Ureter (tissue), 1 donor: ENCODE data around the gene CLEC11A. TPM values are rescaled to one million over a fixed set of nuclear protein-coding genes. Genes with fewer than 3 reads are reported as not detected.
A peak's percentile ranks its signal among the peaks of the same experiment; 100 is the strongest.

Experiments
- DNase-seq: peaks from one replicate; pipeline ENCODE4 v3.0.0-alpha.2; 2020; ENCODE audit warnings: low spot score
- total RNA-seq: library from RNA; stranded (reverse); gene quantifications from one replicate; pipeline ENCODE4 v1.2.4, GENCODE V29; 2023
- donor health status: DM: yes; HTN: yes; CAD: no.

The CLEC11A gene, protein sequence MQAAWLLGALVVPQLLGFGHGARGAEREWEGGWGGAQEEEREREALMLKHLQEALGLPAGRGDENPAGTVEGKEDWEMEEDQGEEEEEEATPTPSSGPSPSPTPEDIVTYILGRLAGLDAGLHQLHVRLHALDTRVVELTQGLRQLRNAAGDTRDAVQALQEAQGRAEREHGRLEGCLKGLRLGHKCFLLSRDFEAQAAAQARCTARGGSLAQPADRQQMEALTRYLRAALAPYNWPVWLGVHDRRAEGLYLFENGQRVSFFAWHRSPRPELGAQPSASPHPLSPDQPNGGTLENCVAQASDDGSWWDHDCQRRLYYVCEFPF
- total RNA-seq, result 8.1 TPM

DNA sequence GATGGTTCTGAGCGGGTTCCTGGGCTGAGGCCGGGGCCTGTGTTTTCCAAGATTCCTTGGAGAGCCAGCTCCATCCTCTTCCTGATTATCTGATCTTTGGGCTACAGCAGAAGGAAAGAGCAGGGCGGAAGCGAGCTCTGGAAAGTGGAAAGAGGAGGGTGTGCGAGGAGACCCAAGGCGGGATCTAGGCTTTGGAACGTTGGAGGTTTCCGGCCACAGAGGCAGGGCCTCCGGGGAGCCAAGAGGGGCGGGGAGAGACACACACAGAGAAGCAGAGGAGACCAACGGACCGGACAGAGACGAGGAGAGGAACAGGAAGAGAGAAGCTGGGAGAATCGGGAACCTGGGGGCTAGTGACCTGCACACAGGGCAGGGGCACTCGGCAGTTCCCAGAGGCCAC, at the start of gene CLEC11A:
Gene CLEC11A, plus strand, starts transcription at position 296 of the 400 bp plus-strand sequence. CDS start 162 bp downstream, outside the sequence.
- peak; percentile 61 for DNase-seq

DNA sequence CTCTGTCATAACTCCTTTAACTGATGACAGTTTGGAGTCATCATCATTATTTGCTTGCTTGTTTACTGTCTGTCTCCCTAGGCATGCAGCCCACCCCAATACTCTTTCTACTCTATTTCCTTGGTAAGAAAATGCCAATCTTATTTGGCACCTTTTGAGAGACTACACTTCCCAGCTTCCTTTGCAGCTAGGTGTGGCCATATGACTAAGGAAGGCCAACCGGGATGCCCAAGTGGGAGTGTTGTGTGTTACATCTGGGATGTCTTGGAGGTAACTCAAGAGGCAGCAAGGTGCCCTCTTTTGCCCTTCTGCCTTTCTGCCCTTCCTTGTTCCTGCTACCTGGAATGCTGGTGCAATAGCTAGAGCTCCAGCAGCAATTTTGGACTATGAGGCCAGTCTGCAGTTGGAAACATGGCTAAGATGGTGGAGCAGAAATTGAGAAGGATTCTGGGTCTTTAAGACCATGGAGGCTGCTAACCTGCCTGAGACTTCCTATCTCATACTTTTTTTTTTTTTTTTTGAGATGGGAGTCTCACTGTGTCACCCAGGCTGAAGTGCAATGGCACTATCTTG, 46.5 kb upstream of the CLEC11A start:
- no peak for DNase-seq

DNA sequence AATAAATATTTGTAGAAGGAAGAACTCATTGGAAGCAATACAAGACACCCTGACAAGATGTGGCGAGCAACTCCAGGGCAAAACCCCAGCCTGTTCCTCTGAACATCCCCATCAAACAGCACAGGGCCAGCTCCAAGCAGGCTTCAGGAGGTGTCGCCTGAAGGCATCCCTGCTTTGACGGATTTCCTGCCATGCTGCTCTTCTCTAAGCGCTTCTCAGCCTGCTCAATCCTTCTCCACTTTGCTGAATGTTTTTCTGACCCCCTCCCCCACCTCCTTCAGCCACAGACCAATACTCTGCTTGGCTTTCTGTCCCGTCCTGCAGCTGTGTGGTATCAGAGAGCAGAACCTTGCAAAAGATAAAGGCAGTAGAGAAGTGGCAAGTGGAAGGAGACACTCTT, 45.5 kb upstream of the CLEC11A start:
- no peak for DNase-seq

DNA sequence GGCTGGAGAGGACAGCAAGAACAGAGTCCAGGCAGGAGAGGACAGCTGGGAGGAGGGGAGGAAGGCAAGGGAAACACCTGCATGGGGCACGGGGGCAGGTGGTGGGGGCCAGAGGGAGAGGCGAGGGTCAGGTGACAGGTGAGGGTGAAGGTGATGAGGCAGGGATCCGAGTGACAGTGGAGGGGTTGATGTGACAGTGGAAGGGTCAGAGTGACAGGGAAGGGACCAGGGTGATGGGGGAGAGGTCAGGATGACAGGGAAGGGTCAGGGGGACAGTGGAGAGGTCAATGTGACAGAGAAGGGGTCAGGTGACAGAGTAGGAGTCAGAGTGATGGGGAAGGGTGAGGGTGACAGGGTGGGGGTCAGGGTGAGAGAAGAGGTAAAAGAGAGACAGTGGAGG, 44.8 kb upstream of the CLEC11A start:
- DNase-seq, result no peak

DNA sequence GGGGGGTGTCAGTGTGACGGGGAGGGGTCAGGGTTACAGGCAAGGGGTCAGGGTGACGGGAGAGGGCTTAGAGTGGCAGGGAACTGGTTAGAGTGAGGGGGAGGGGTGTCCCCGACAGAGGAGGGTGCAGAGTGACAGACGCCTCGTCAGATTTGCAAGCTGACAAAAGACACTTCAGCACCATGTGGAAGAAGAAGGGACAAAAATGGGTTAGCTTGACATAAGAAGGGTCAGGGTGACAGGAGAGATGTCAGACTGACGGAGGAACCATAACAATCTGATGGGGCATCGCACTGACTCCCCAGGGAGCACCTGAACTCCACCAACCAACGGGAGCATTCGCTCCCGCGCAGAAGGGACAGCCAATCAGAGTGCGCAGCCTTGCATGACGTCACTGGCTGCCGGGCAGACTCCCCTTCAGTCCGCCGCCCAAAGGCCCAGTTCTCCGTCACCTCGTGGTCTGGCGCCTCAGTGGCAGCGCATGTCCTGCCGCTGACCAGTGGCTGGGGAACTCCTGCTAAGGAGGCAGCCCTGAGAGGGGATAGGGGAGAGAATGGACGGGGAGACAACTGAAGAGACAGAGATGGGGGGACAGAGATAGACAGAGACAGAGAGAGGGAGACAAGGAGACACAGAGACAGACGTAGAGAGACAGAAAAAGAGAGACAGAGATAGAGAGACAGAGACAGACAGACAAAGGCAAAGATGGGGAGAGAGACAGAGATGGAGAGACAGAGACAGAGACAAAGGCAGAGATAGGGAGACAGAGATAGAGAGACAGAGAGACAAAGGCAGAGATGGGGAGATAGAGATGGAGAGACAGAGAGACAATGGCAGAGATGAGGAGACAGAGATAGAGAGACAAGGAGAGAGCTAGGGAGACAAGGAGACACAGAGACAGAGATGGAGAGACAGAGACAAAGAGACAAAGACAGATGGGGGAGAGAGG, 43.7 kb upstream of the CLEC11A start:
- peak; percentile 73 for DNase-seq

DNA sequence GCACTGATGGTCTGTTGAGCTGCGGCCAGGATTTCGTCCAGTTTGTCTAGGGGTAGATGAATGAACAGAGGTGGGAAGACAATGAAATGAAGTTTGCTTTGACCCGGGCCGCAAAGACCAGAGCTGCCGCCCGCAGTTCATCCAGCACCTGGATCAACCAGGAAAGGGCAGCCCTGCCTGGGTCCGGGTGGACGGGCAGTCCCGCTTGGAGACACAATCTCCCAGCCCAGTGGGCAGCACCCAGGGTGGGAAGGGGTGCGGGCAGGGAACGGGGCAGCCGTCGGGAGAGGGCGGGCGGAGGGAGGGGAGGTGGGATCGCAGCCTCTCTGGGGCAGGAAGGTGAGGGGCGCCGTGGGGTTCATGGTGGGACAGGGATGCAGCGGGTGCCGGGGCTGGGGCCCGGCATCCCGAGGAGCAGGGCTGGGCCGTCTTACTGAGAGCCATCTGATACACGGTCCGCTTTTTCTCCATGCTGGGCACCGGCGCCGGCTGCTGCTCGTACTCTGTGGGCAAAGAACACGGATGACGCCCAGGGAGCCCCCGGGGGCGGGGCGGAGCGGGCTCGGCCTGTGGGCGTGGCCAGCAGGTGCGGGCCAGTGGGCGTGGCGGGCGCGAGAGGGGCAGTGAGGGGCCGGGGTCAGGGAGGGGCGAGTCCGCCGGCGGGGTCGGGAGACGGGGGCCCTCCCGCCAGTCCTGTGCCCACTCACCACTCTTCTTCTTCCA, 36.7 kb upstream of the CLEC11A start:
- no peak for DNase-seq

DNA sequence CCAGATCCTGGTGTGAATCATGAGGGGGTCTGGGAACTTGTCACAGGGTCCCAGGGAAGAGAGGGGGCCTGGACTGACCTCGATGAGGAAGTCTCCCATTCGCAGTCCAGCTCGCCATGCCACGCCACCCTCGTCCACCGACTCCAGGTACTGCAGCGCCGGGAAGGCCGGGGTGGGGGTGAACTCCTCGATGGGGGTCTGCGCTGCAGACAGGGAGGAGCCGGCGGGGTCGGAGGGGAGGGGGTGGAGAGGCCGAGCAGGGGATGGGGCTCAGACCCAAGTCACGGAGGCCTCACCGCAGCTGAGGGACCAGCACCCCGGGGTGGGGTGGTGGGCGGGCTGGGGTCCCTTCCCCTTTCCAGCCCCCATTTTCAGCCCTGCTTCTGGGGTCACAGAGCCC, 34.4 kb upstream of the CLEC11A start:
- no peak for DNase-seq

DNA sequence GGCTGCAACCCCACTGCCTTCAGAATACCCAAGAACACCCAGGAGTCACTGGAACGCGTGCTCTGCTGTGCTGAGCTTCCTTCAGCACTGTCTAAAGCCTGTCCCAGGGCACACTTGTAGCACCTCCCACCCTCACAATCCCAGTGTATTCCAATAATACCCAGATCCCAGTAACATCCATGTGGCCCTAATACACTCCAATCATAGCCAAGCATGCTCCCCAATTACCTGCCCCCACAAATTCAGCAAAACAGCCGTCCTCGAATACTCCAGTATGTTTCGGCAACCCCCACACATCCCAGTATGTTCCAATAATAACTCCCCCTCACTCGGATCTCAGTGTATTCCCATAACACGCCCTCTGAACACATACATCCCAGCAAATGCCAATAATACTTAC, 32.7 kb upstream of the CLEC11A start:
- no peak for DNase-seq

DNA sequence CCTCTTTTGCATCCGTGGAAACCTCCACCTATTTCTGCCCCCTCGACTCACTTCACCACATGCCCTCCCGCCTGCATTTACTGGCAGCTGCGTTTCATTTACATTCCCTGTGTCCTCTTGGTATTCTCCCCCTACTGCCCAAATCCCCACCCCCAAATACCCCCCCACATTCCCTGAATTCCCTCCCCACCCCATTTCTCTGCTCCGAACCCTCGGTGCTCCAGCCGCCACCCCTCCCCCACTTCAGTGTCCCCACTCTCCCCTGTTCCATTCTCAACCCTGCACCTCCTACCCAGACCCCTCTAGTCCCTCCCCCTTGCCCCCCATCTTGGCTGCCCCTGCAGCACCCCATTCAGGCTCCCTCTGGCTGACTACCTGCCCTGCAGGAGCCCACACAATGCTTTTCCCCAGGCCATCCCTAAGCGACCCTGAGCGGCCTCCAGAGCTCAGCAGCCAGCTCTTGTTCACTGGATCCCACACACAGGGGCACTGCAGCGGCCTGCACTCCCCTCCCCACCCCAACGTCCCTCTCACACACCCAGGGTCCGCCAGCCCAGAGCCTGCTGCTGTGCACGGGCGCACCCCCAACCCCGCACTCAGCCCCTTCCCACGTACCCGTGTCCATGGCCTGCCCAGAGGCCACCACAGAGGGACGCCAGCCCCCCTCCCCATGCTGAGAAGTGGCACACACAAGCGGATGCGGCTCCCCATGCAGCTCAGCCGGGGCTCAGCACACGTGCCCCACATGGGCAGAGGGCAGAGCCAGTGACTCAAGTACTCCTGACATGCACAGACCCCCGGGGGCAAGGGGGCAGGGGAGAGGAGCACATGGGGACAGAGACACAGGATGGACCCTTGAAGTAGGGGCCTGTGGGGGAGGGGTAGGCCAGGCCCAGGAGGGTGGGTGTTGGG, 29.8 kb upstream of the CLEC11A start:
- no peak for DNase-seq

DNA sequence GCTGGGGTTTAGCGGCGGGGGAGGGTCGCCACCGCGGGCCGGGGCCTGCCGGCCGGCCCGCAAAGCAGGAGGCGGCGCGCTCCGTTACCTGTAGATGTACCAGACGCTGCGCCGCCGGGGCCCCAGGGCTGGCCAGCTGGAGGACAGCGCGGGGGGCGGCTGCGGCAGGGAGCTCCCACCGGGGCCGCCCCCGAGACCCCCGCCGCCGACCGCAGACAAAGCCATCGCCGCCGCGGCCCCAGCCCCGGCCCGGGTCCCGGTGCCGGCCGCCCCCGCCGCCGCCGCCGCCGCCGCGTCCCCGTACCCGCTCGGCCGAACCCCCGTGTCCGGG, 28.4 kb upstream of the CLEC11A start:
- DNase-seq, result no peak

DNA sequence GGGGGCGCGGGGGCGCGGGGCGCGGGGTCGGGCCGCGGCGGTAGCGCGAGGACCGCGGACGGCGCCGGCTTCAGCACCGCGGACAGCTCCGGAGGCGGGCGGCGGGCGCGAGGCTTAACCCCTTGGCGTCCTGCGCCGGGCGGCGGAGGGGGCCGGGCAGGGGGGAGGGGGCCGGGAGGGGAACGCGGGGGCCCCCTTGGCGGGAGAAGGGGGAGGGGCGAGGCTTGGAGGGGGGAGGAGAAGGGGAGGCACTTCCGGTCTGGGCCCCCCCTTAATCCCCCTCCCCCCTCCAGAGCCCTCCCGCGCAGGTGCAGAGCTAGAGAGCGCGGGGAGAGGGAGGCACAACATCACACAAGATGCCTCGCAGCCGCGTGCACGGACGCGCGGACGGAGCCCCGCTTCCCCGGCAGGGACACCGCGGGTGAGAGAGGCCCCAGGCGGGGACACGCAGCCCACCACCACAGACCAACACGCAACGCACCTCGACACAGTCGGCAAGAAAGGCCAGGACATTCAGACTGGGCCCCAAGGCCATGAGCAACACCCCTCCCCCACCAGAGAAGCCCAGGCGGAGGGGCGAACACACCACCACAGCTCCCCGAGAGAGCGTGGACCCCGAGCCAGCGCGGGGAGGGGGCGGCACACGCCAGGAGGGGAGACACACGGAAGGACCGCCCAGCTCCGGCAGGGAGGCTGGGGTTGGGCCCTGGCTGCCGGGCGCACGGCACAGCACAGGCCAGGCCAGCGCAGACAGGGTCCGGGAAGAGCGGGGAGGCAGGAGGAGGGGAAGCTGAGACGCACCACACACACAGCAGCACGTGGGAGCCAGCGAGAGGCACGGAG, 27.7 kb upstream of the CLEC11A start:
- no peak for DNase-seq

DNA sequence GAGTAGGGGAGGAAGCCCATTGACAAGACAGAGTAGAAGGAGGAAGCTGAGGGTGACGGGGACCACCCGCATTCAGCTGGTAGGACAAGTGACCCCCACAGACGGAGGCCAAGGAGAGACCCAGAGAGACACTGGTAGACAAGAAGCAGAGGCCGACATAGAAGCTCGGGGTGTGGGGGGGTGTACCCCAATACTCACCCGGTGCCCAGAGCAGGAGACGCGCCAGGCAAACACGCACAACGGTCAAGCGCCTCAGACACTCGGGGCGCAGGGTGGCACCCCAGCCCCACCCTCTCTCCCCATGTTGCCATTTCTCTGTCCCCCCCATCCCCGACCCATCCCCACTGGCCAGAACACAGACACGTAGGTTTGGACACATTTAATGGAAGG, 27.1 kb upstream of the CLEC11A start:
- DNase-seq, result no peak

DNA sequence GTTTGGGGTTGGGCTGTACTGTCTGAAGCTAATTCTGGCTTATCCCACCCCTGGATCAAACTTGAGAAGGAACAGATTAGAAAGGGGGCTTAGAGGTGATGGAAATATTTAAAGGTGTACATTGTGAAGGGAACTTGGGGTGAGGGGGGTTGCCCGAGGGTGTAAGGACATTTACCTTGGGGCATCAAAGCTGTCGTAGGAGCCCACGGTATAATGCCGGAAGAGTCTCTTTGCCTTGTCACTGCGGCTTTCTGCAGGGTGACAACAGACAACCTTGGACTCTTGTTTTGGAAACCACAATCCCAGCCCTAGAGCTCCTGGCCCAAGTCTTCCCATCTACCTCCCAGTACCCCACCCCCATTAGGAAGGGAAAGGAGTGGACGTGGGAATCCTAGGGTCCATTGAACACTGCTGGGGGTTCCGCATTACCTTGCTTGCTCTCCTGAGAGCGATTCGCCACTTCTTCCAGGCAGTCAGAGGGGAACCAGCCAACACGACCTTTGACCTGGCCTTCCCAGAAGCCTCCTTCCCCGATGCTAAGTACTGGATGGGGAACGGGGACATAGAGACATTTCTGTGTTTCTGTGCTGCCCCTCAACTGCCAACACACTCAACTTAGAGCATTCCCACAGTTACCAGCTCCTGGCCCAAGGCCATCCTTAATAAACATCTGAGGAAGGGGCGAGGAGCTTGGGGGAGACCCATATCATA, 25.6 kb upstream of the CLEC11A start:
- no peak for DNase-seq

DNA sequence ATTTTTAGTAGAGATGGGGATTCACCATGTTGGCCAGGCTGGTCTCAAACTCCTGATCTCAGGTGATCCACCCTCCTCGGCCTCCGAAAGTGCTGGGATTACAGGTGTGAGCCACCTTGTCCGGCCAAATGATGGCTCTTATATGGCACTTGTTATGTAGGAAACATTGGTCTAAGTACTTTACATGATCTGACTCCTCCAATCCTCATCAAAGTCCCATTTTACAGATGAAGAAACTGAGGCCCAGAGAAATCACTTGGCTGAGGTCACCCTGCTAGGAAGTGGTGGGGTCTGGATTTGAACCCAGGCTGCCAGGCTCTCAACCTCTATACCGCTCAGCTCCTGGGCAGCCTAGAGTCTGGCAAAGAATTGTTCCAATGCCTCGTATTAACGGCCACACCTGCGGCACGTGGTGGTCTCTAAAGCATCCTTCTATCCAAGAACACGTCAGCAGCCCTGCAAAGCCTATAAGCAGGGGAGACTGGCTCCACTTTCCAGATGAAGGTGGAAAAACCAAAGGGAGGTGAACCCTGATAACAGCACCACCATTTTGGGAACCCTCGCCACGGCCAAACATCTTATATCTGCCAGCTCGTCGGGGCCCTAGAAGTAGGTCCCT, 21.7 kb upstream of the CLEC11A start:
- DNase-seq, result no peak

DNA sequence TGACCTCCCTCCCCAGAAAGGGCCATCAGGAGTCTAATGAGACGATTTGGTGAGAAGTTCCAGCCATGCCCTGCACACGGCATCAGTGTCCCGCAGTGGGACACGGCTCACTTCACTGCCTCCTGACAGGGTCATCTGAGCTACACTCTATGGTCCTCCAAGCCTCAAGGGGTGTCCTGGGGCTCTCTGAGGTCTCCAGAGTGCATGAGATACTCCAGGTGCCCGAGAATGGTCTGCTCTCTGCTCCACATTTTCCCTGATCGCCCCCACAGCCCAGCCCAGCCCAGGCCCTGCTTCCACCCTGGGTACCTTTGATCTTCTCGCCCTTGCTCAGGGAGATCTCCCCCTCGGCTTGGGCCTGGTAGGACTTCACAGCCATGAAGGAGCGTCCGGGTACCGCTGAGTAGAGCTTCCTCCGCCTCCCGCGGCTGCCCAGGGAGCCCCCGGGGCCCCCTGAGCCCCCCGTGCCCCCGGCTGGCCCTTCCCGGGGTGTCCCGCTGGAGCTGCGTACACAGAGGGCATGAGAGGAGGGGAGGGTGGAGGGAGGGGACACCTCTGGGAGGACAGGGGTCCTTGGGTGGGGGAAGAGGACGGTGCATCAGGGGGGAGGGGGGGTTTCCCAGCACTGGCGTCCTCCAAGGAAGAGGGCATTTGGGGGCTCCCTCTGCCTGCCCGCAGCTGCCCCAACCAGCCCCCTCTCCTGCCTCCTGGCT, 20.9 kb upstream of the CLEC11A start:
- no peak for DNase-seq

DNA sequence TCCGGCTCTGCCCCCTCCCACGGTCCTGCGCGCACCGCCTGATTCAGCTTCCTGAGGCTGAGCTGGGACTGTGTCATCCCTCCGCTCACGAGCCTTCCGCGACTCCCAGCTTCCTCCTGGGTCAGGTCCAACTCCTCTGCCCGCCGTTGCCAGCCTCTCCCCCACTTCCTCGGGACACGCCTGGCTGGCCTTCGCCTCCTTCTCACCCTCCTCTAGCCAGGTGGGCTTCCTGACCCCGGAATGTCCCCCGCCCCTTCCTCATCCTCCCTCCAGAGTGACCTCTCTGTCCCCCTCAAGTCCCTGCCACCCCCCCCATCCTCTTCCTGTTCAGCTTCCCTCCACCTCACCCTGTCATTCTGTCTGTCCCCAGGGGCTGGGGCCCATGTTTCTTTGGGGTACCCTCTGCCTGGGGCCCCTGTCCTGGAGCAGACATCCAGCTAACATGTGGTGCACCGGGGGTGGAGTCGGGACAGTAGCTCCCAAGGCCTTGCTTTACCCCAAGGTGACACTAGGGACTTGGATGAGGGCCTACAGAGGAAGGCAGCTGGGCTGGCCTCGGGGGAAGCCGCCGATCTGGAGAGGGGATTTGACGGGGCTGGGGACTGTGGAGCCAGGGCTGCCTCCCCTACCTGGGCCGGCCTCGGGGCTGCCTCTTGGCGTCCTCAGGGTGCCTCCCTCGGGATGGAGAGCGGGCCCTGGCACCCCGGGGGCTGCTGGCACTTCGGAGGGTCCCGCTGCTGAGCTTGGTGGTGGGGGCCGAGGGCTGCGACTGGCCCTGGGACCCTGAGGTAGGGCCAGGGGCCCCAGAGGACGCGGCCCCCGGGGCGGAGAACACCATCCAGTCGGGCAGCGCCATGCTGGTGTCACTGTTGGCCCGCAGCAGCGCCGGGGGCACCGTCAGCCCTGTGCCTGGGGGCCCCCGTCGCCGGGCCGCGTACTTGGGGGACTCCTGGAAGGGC, 20.0 kb upstream of the CLEC11A start:
- no peak for DNase-seq
